ENCODE measurements around the gene ZMYND8. TPM values are rescaled to one million over a fixed set of nuclear protein-coding genes. Genes with fewer than 3 reads are reported as not detected.
A peak's percentile ranks its signal among the peaks of the same experiment; 100 is the strongest.
"Not testable (repeated sequence)": the region's sequence is repeated elsewhere in the genome, so short reads cannot be mapped to it uniquely, and the experiment has no call there.

The ZMYND8 gene
- total RNA-seq, 2 experiments from 2014 or later = 33.0 to 34.3 TPM

- POLR2A ChIA-PET = no interaction called here
- TF ChIP-seq CTCF (IDR thresholded peaks at IDR 0.05) = no peak
- no peaks in the 10 kb centered on the region for H3K9me3 Mint-ChIP-seq
- no peaks in the 10 kb centered on the region for H3K4me1 Mint-ChIP-seq (ENCODE audit: low read depth)
- H3K4me3 Mint-ChIP-seq = no peak overlapping the region
- Histone ChIP-seq H3K36me3 (ENCODE audit: insufficient read depth, low read length) (no peaks in the 10 kb centered on the region), H3K4me1 (ENCODE audit: insufficient read depth, low read length) (no peaks in the 10 kb centered on the region), H3K9me3 (ENCODE audit: control insufficient read depth in 1 of 2, insufficient read depth in 1 of 2, low read length in 2 of 2) (no peaks in the 10 kb centered on the region), H3K4me3 (ENCODE audit: low read length) (no peak overlapping the region), H3K27me3 (ENCODE audit: control insufficient read depth in 1 of 2, insufficient read depth in 2 of 2, low read length in 2 of 2) (no peaks in the 10 kb centered on the region), H3K27ac (ENCODE audit: low read depth in 1 of 2, low read length in 2 of 2) (no peak overlapping the region)
- DNase-seq (peak in 1 of 14 experiments; percentile 33), ATAC-seq (ENCODE audit: poor library complexity) (no peak)
- H3K27me3 Mint-ChIP-seq = no peaks in the 10 kb centered on the region
- intact Hi-C loops (cut with DNase I, micrococcal nuclease) = loop anchor here in 1 of 2 experiments (10.0 kb wide), 1 partner anchor 635 kb away; no protein-coding TSS in a partner anchor
- no peaks in the 10 kb centered on the region for H3K36me3 Mint-ChIP-seq (ENCODE audit: low read depth)
- CTCF ChIA-PET = no interaction called here
- H3K27ac Mint-ChIP-seq = no peak overlapping the region
These were observed 33.4 kb upstream of the ZMYND8 start for GRCh38 chr20:47389867-47390347.

GRCh38 chr20:47385968-47386367, 29.5 kb upstream of the ZMYND8 start:
- intact Hi-C loops (cut with DNase I, micrococcal nuclease) = loop anchor here (2.0 to 10.0 kb wide), 5 partner anchors 29 to 631 kb away; partner anchors contain the start of gene ZMYND8 (in 1 of the 2)
- H3K27ac Mint-ChIP-seq; H3K9me3 ChIP-seq (ENCODE audit: control insufficient read depth in 1 of 2, insufficient read depth in 1 of 2, low read length in 2 of 2); H3K4me1 ChIP-seq (ENCODE audit: insufficient read depth, low read length); H3K4me3 ChIP-seq (ENCODE audit: low read length); H3K27me3 Mint-ChIP-seq; ATAC-seq (ENCODE audit: poor library complexity); H3K4me3 Mint-ChIP-seq; H3K27me3 ChIP-seq (ENCODE audit: control insufficient read depth in 1 of 2, insufficient read depth in 2 of 2, low read length in 2 of 2); H3K36me3 Mint-ChIP-seq (ENCODE audit: low read depth); POLR2A ChIA-PET; DNase-seq; H3K27ac ChIP-seq (ENCODE audit: low read depth in 1 of 2, low read length in 2 of 2); H3K4me1 Mint-ChIP-seq (ENCODE audit: low read depth); H3K36me3 ChIP-seq (ENCODE audit: insufficient read depth, low read length); H3K9me3 Mint-ChIP-seq: not testable (repeated sequence)
- CTCF ChIA-PET = interaction anchor here (1.9 kb wide), 1 partner anchor 112 kb away, joined by 7 read pairs; no protein-coding TSS in a partner anchor

- Mint-ChIP-seq H3K9me3 (no peaks in the 10 kb centered on the region), H3K4me1 (ENCODE audit: low read depth) (peaks cover 6% of the 10 kb centered on the region), H3K4me3 (no peak overlapping the region), H3K27ac (no peak overlapping the region), H3K36me3 (ENCODE audit: low read depth) (no peaks in the 10 kb centered on the region), H3K27me3 (no peaks in the 10 kb centered on the region)
- TF ChIP-seq CTCF (IDR thresholded peaks at IDR 0.05) = no peak
- POLR2A ChIA-PET = interaction anchor here (0.5 to 3.2 kb wide), 3 partner anchors 28 to 113 kb away, joined by 3 to 22 read pairs (median 13); partner anchors contain the start of gene ZMYND8
- H3K4me1 ChIP-seq (ENCODE audit: insufficient read depth, low read length) = peaks cover 12% of the 10 kb centered on the region
- no peak for ATAC-seq (ENCODE audit: poor library complexity)
- no peaks in the 10 kb centered on the region for H3K27me3 ChIP-seq (ENCODE audit: control insufficient read depth in 1 of 2, insufficient read depth in 2 of 2, low read length in 2 of 2)
- no peaks in the 10 kb centered on the region for H3K36me3 ChIP-seq (ENCODE audit: insufficient read depth, low read length)
- no peak overlapping the region for H3K27ac ChIP-seq (ENCODE audit: low read depth in 1 of 2, low read length in 2 of 2)
- intact Hi-C loops (cut with DNase I, micrococcal nuclease) = loop anchor here in 1 of 2 experiments (10.0 kb wide), 1 partner anchor 628 kb away; no protein-coding TSS in a partner anchor
- no peaks in the 10 kb centered on the region for H3K9me3 ChIP-seq (ENCODE audit: control insufficient read depth in 1 of 2, insufficient read depth in 1 of 2, low read length in 2 of 2)
- CTCF ChIA-PET = interaction anchor here (0.9 to 2.9 kb wide), 9 partner anchors 24 to 237 kb away, joined by 4 to 185 read pairs (median 10); no protein-coding TSS in a partner anchor
- DNase-seq = no peak
- no peak overlapping the region for H3K4me3 ChIP-seq (ENCODE audit: low read length)
These were observed 26.4 kb upstream of the ZMYND8 start for GRCh38 chr20:47382746-47383415.
